GM23248 (cell line): Measurements from ENCODE around the gene MPPED1. TPM values are rescaled to one million over a fixed set of nuclear protein-coding genes. Genes with fewer than 3 reads are reported as not detected.
A peak's percentile ranks its signal among the peaks of the same experiment; 100 is the strongest.

Experiments
- DNase-seq: peaks from one replicate; pipeline ENCODE4 v3.0.0-alpha.2; 2015
- H2AFZ ChIP-seq: fragments of 200-600 bp; sonication (generic); 2 replicates; pipeline ENCODE4 v1.6.1; 2016; ENCODE audit warnings: antibody characterized with exemption
- H3F3A ChIP-seq: fragments of 200-600 bp; sonication (generic); 2 replicates; pipeline ENCODE4 v1.6.1; 2016; ENCODE audit warnings: mild to moderate bottlenecking, antibody characterized with exemption, mixed run types; ENCODE audit not compliant: insufficient read depth
- H3K27ac ChIP-seq: fragments of 200-600 bp; sonication (generic); 2 replicates; pipeline ENCODE4 v1.5.1; 2016; ENCODE audit warnings: mild to moderate bottlenecking
- H3K27me3 ChIP-seq: fragments of 200-600 bp; sonication (generic); replicated peaks from 2 replicates; pipeline ENCODE4 v1.6.1; 2016; ENCODE audit warnings: mild to moderate bottlenecking; ENCODE audit not compliant: insufficient read depth
- H3K36me3 ChIP-seq: fragments of 200-600 bp; sonication (generic); 2 replicates; pipeline ENCODE4 v1.6.1; 2016; ENCODE audit warnings: low read depth, mild to moderate bottlenecking
- H3K4me1 ChIP-seq: fragments of 200-600 bp; sonication (generic); 2 replicates; pipeline ENCODE4 v1.6.1; 2016; ENCODE audit warnings: mild to moderate bottlenecking; ENCODE audit not compliant: insufficient read depth
- H3K4me2 ChIP-seq: fragments of 200-600 bp; sonication (generic); one replicate; pipeline ENCODE4 v1.6.1; 2016; ENCODE audit warnings: mild to moderate bottlenecking; ENCODE audit not compliant: unreplicated experiment
- H3K4me3 ChIP-seq: fragments of 200-600 bp; sonication (generic); 2 replicates; pipeline ENCODE4 v1.5.1; 2016; ENCODE audit warnings: mild to moderate bottlenecking
- H3K79me2 ChIP-seq: fragments of 200-600 bp; sonication (generic); 2 replicates; pipeline ENCODE4 v1.6.1; 2016; ENCODE audit warnings: mild to moderate bottlenecking; ENCODE audit not compliant: insufficient read depth
- H3K9ac ChIP-seq: fragments of 200-600 bp; sonication (generic); 2 replicates; pipeline ENCODE4 v1.6.1; 2016; ENCODE audit warnings: mild to moderate bottlenecking
- H3K9me2 ChIP-seq: fragments of 200-600 bp; sonication (generic); 2 replicates; pipeline ENCODE4 v1.6.1; 2016; ENCODE audit warnings: mixed run types, mild to moderate bottlenecking, moderate library complexity; ENCODE audit not compliant: insufficient read depth
- H3K9me3 ChIP-seq: fragments of 200-600 bp; sonication (generic); one replicate; pipeline ENCODE4 v1.6.1; 2017; ENCODE audit warnings: low read depth
- H4K20me1 ChIP-seq: fragments of 200-600 bp; sonication (generic); 2 replicates; pipeline ENCODE4 v1.6.0; 2016; ENCODE audit not compliant: insufficient read depth
- EZH2 ChIP-seq: fragments of 200-600 bp; sonication (generic); IDR thresholded peaks from 2 replicates; pipeline ENCODE4 v1.6.1; 2018; ENCODE audit warnings: antibody characterized with exemption, mild to moderate bottlenecking; ENCODE audit not compliant: insufficient read depth, poor library complexity, severe bottlenecking
- EZH2phosphoT487 ChIP-seq: fragments of 200-600 bp; sonication (generic); IDR thresholded peaks from 2 replicates; pipeline ENCODE4 v1.6.1; 2018; ENCODE audit warnings: antibody characterized with exemption, moderate library complexity, mild to moderate bottlenecking, low read depth; ENCODE audit not compliant: insufficient read depth
- WGBS, 2 experiments: methylation state at CpG; one replicate each; pipeline ENCODE4 v1.1.6; 2015 to 2017; ENCODE audit warnings: low lambda C conversion rate in 2 of 2, low coverage in 1 of 2; ENCODE audit errors: missing lambda C conversion rate in 2 of 2; 5-methylcytosine and 5-hydroxymethylcytosine counted together
- in situ Hi-C: fragments of 300-500 bp; cut with MboI; formaldehyde crosslinking; loops from 2 replicates; pipeline ENCODE4 v1.15.0; 2020
- polyA plus RNA-seq: library from polyadenylated mRNA; unstranded; fragments of >200 nt; fragmentation: Nextera tagmentation; extraction: Ambion mirVana; gene quantifications from 2 replicates; pipeline ENCODE4 v1.2.1, GENCODE V29; 2016
- total RNA-seq: library from RNA; depleted of rRNA; stranded (reverse); fragments of >200 nt; shearing (Covaris generic); gene quantifications from 2 replicates; pipeline ENCODE4 v1.2.3, GENCODE V29; 2014; rRNA removed

Gene MPPED1
- not detected in 2 replicates for total RNA-seq
- not detected in 2 replicates for polyA plus RNA-seq

GRCh38 chr22:43411869-43412807 is at the start of gene MPPED1:
MPPED1 (plus strand) TSS chr22:43412014; CDS start chr22:43424986, 12,972 bp downstream.
- H3K9ac ChIP-seq = no peak within 1 kb of the TSS
- no peaks in the 10 kb centered on the region for H3K9me3 ChIP-seq
- no peaks in the 10 kb centered on the region for H3K4me1 ChIP-seq
- 1 to 3% methylated on average over 22 to 38 of the region's 95 CpGs for WGBS, 2 experiments
- no peak for DNase-seq
- TF ChIP-seq EZH2 (peak; percentile 66), EZH2phosphoT487 (0 out of 2 replicates have a peak, but pooled peaks have one; percentile 20)
- no peaks in the 10 kb centered on the region for H3F3A ChIP-seq
- no peak within 1 kb of the TSS for H2AFZ ChIP-seq
- H3K4me2 ChIP-seq = no peak within 1 kb of the TSS
- peaks cover 67% of the 10 kb centered on the region for H3K27me3 ChIP-seq
- no peaks in the 10 kb centered on the region for H3K9me2 ChIP-seq
- no peak within 1 kb of the TSS for H3K27ac ChIP-seq
- in situ Hi-C loops = no loop called here
- no peak within 1 kb of the TSS for H3K4me3 ChIP-seq
- no peaks in the 10 kb centered on the region for H3K79me2 ChIP-seq
- H3K36me3 ChIP-seq = no peaks in the 10 kb centered on the region
- H4K20me1 ChIP-seq = no peaks in the 10 kb centered on the region

DNA sequence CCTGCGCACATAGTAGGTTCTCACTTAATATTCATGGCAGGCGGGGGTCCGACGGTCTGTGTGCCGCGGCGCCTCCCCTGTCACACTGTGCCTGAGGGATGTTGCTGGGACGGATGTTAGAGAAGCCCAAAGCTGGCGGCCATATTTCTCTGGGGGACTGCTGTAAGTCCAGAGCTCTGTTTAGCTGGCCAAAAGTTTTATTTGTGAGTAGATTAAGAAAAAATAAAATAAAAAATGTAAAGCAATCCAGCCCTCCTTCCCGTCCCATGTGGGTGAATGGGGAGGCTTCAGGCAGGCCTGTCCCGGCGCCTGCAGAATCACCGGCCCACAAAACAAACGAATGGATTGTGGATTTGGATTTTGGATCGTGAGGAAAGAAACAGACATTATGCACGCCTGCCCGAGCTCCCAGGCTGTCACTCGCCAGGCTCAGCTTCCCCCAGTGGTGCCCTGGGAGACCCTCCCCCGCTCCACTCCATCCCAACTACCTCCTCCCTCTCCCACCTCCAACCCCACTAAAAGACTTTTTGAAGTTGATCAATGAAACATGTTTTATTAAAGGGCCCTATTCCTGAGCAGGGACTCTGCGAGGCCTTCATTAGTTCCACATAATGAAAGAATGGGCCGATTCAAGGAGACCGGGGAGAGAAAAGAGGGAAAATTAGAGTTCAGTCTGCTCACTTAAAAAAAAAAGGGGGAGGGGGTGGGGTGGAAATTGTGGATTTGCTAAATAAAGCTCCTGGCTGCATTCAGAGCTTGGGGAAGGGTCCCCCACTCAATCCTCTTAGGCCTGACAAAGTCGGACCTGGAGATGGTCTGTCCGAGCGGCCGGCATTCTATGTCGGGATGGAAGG is 48.3 kb upstream of the MPPED1 start:
- Histone ChIP-seq H3K79me2 (no peaks in the 10 kb centered on the region), H3K4me2 (no peak overlapping the region), H3K4me3 (no peak overlapping the region), H4K20me1 (no peaks in the 10 kb centered on the region), H3K9ac (no peak overlapping the region), H3K9me2 (no peaks in the 10 kb centered on the region), H2AFZ (no peak overlapping the region), H3K36me3 (no peaks in the 10 kb centered on the region), H3K27ac (no peak overlapping the region), H3K9me3 (no peaks in the 10 kb centered on the region), H3K4me1 (no peaks in the 10 kb centered on the region), H3F3A (no peaks in the 10 kb centered on the region), H3K27me3 (peaks cover 40% of the 10 kb centered on the region)
- WGBS, 2 experiments = 61 to 62% methylated on average over 26 to 27 of the region's 27 CpGs
- DNase-seq = no peak
- in situ Hi-C loops = no loop called here
- TF ChIP-seq EZH2phosphoT487 (no peak), EZH2 (no peak)

GRCh38 chr22:43364169-43364435 is 47.7 kb upstream of the MPPED1 start:
- no peaks in the 10 kb centered on the region for H3K36me3 ChIP-seq
- no peak overlapping the region for H3K4me2 ChIP-seq
- H3F3A ChIP-seq = no peaks in the 10 kb centered on the region
- no peak overlapping the region for H3K27ac ChIP-seq
- H4K20me1 ChIP-seq = no peaks in the 10 kb centered on the region
- no peak for DNase-seq
- H3K4me1 ChIP-seq = no peaks in the 10 kb centered on the region
- H3K4me3 ChIP-seq = no peak overlapping the region
- H3K79me2 ChIP-seq = no peaks in the 10 kb centered on the region
- H3K9ac ChIP-seq = no peak overlapping the region
- WGBS, 2 experiments = 64 to 66% methylated on average over 8 of the region's 8 CpGs
- no peak overlapping the region for H2AFZ ChIP-seq
- in situ Hi-C loops = no loop called here
- peaks cover 40% of the 10 kb centered on the region for H3K27me3 ChIP-seq
- H3K9me3 ChIP-seq = no peaks in the 10 kb centered on the region
- H3K9me2 ChIP-seq = no peaks in the 10 kb centered on the region
- no peak for TF ChIP-seq EZH2phosphoT487
- TF ChIP-seq EZH2 = no peak

- in situ Hi-C loops = no loop called here
- Histone ChIP-seq H3K4me3 (no peak overlapping the region), H2AFZ (no peak overlapping the region), H4K20me1 (no peaks in the 10 kb centered on the region), H3K4me2 (no peak overlapping the region), H3F3A (no peaks in the 10 kb centered on the region), H3K9me3 (no peaks in the 10 kb centered on the region), H3K79me2 (no peaks in the 10 kb centered on the region), H3K36me3 (no peaks in the 10 kb centered on the region), H3K9ac (no peak overlapping the region), H3K27ac (no peak overlapping the region), H3K27me3 (peaks cover 35% of the 10 kb centered on the region), H3K4me1 (no peaks in the 10 kb centered on the region), H3K9me2 (no peaks in the 10 kb centered on the region)
- TF ChIP-seq EZH2 = no peak
- WGBS, 2 experiments = 64 to 66% methylated on average over 6 of the region's 6 CpGs
- DNase-seq = no peak
Measured at GRCh38 chr22:43365715-43366440, 45.9 kb upstream of the MPPED1 start.
